HEK293 (cell line): ENCODE data around the gene WDR17.

Experiments
- CTCF ChIP-seq: fragments of 450-650 bp; formaldehyde crosslinking; IDR thresholded peaks from 2 replicates; pipeline ENCODE4 v1.5.1; 2016; ENCODE audit warnings: missing biosample characterization, missing genetic modification characterization
- ZNF140 ChIP-seq: fragments of 450-650 bp; formaldehyde crosslinking; IDR thresholded peaks from 2 replicates; pipeline ENCODE4 v1.5.1; 2016; ENCODE audit warnings: missing biosample characterization, missing genetic modification characterization
- ZNF548 ChIP-seq: fragments of 450-650 bp; formaldehyde crosslinking; IDR thresholded peaks from 2 replicates; pipeline ENCODE4 v1.5.1; 2016; ENCODE audit warnings: missing biosample characterization, missing genetic modification characterization
- ZNF596 ChIP-seq: fragments of 450-650 bp; IDR thresholded peaks from 2 replicates; pipeline ENCODE4 v1.5.0; 2018; ENCODE audit warnings: missing biosample characterization, mild to moderate bottlenecking, missing genetic modification characterization, moderate library complexity
- ZNF654 ChIP-seq: fragments of 450-650 bp; formaldehyde crosslinking; IDR thresholded peaks from 2 replicates; pipeline ENCODE4 v1.5.1; 2016; ENCODE audit warnings: low read depth, missing biosample characterization, missing genetic modification characterization
- ZNF792 ChIP-seq: fragments of 450-650 bp; formaldehyde crosslinking; IDR thresholded peaks from 2 replicates; pipeline ENCODE4 v1.5.1; 2016; ENCODE audit warnings: missing biosample characterization, missing genetic modification characterization
- TF ChIP-seq, protein P1 (sequence below): fragments of 450-650 bp; formaldehyde crosslinking; IDR thresholded peaks from 2 replicates; pipeline ENCODE4 v1.5.1; 2017; ENCODE audit warnings: missing biosample characterization, missing genetic modification characterization

DNA sequence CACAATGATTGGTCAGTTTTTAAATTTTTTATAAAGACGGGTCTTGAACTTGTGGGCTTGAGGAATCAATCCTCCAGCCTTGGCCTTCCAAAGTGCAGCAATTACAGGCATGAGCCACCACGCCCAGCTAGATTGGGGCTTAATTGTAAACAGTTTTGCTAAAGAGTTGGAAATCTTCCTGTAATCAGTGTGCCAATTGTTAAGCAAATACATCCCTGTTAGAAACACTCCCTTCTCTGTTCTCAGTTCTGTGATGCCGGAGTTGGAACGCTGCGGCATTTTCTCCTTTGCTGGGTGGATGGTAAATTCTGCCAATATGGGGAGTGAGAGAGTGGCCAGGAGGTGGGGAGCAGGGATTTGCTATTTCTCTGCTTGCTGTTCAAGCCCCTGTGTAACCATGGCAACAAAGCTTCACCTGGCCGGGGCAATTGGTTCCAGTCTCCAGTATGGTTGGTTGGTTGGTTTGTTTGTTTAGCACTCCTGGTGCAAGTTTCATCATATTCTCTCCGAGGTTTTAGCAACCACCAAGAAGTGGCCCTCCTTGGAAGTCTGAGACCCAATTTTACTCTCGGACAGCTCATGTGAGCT lies 132.8 kb downstream of the WDR17 start:
- TF ChIP-seq ZNF596 (no peak), ZNF140 (no peak), CTCF (no peak), ZNF792 (tag by site-specific recombination) (no peak), ZNF548 (no peak), ZNF654 (tag by site-specific recombination) (no peak)
- TF ChIP-seq, protein P1, sequence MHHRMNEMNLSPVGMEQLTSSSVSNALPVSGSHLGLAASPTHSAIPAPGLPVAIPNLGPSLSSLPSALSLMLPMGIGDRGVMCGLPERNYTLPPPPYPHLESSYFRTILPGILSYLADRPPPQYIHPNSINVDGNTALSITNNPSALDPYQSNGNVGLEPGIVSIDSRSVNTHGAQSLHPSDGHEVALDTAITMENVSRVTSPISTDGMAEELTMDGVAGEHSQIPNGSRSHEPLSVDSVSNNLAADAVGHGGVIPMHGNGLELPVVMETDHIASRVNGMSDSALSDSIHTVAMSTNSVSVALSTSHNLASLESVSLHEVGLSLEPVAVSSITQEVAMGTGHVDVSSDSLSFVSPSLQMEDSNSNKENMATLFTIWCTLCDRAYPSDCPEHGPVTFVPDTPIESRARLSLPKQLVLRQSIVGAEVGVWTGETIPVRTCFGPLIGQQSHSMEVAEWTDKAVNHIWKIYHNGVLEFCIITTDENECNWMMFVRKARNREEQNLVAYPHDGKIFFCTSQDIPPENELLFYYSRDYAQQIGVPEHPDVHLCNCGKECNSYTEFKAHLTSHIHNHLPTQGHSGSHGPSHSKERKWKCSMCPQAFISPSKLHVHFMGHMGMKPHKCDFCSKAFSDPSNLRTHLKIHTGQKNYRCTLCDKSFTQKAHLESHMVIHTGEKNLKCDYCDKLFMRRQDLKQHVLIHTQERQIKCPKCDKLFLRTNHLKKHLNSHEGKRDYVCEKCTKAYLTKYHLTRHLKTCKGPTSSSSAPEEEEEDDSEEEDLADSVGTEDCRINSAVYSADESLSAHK: no peak
